DND-41 (cell line): Measurements from ENCODE around the gene IQGAP2.

Experiments used
- ATAC-seq: fragments of 200-7000 bp; cut with Tn5 transposase; 3 replicates; pipeline ENCODE4 v1.9.1; 2021; ENCODE audit warnings: low read depth; ENCODE audit not compliant: insufficient read depth
- DNase-seq: peaks from one replicate; pipeline ENCODE4 v3.0.0-alpha.2; 2020
- H2AFZ ChIP-seq: 2 replicates; pipeline ENCODE4 v1.6.0; 2012; ENCODE audit warnings: low read depth, low read length
- H3K27ac ChIP-seq: 2 replicates; pipeline ENCODE4 v1.5.1; 2012; ENCODE audit warnings: low read length, inconsistent platforms
- H3K27me3 ChIP-seq: fragments of 200-600 bp; sonication (generic); 2 replicates; pipeline ENCODE4 v1.6.0; 2012; ENCODE audit warnings: low read length, mild to moderate bottlenecking, inconsistent platforms; ENCODE audit not compliant: insufficient read depth, poor library complexity
- H3K36me3 ChIP-seq: 2 replicates; pipeline ENCODE4 v1.5.1; 2012; ENCODE audit warnings: low read length, inconsistent platforms; ENCODE audit not compliant: insufficient read depth
- H3K4me1 ChIP-seq: 2 replicates; pipeline ENCODE4 v1.5.1; 2012; ENCODE audit warnings: mild to moderate bottlenecking, low read length; ENCODE audit not compliant: insufficient read depth
- H3K4me2 ChIP-seq: 2 replicates; pipeline ENCODE4 v1.6.0; 2012; ENCODE audit warnings: mild to moderate bottlenecking, moderate library complexity, low read length, inconsistent platforms; ENCODE audit not compliant: insufficient read depth
- H3K4me3 ChIP-seq, 2 experiments: fragments of 200-600 bp in 1 of 2; shearing (Covaris generic) in 1 of 2; 2 replicates each; pipeline ENCODE4 v1.5.1; 2012 to 2016; ENCODE audit warnings: inconsistent platforms in 2 of 2, low read length in 2 of 2, mild to moderate bottlenecking in 2 of 2, low read depth in 1 of 2, moderate library complexity in 1 of 2
- H3K79me2 ChIP-seq: 2 replicates; pipeline ENCODE4 v1.6.0; 2012; ENCODE audit warnings: low read length, inconsistent platforms; ENCODE audit not compliant: insufficient read depth
- H3K9ac ChIP-seq: 2 replicates; pipeline ENCODE4 v1.6.0; 2012; ENCODE audit warnings: low read depth, mild to moderate bottlenecking, inconsistent platforms, low read length, moderate library complexity
- H3K9me3 ChIP-seq: 2 replicates; pipeline ENCODE4 v1.5.1; 2012; ENCODE audit warnings: low read length, moderate library complexity, mild to moderate bottlenecking, inconsistent platforms; ENCODE audit not compliant: insufficient read depth, severe bottlenecking
- H4K20me1 ChIP-seq: 2 replicates; pipeline ENCODE4 v1.6.0; 2012; ENCODE audit warnings: low read length; ENCODE audit not compliant: insufficient read depth
- EZH2 ChIP-seq: IDR thresholded peaks from 3 replicates; pipeline ENCODE4 v1.6.1; 2012; ENCODE audit warnings: borderline replicate concordance, low read depth, mild to moderate bottlenecking, moderate library complexity, low read length, inconsistent platforms; ENCODE audit not compliant: severe bottlenecking
- TF ChIP-seq, protein P1 (sequence below): IDR thresholded peaks from 2 replicates; pipeline ENCODE4 v1.5.1; 2012; ENCODE audit warnings: borderline replicate concordance, low read length, moderate library complexity, mild to moderate bottlenecking; ENCODE audit not compliant: poor library complexity, severe bottlenecking; ENCODE audit errors: extremely low read depth

The IQGAP2 gene

DNA sequence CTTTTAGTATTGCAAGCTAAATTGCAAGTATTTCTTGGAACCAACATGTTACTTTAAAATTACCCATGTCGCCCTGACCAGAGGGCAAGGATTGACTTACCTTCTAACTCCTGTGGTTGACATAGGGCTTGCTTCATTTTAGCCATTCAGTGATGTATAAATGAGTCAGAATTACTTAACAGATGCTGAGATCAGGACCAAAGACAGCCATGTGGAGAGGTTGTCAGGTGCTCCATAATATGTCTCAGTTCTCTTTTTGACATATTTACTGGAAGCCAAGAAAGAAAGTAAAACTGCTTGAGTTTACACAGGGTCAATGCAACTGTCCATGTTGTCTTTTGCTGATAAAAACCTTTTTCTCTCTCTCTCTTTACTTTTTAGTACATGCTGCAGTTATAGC, 186.9 kb downstream of the IQGAP2 start:
- no peak for DNase-seq
- TF ChIP-seq EZH2, result no peak
- TF ChIP-seq, protein P1, sequence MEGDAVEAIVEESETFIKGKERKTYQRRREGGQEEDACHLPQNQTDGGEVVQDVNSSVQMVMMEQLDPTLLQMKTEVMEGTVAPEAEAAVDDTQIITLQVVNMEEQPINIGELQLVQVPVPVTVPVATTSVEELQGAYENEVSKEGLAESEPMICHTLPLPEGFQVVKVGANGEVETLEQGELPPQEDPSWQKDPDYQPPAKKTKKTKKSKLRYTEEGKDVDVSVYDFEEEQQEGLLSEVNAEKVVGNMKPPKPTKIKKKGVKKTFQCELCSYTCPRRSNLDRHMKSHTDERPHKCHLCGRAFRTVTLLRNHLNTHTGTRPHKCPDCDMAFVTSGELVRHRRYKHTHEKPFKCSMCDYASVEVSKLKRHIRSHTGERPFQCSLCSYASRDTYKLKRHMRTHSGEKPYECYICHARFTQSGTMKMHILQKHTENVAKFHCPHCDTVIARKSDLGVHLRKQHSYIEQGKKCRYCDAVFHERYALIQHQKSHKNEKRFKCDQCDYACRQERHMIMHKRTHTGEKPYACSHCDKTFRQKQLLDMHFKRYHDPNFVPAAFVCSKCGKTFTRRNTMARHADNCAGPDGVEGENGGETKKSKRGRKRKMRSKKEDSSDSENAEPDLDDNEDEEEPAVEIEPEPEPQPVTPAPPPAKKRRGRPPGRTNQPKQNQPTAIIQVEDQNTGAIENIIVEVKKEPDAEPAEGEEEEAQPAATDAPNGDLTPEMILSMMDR, result no peak
- H3K79me2 ChIP-seq, result no peaks in the 10 kb centered on the region
- no peak overlapping the region for H3K9ac ChIP-seq
- no peaks in the 10 kb centered on the region for H4K20me1 ChIP-seq
- no peaks in the 10 kb centered on the region for H3K4me1 ChIP-seq
- H3K36me3 ChIP-seq, result no peaks in the 10 kb centered on the region
- no peak for ATAC-seq
- H3K4me3 ChIP-seq, result no peak overlapping the region
- no peaks in the 10 kb centered on the region for H3K27me3 ChIP-seq
- no peak overlapping the region for H3K27ac ChIP-seq
- H2AFZ ChIP-seq, result no peak overlapping the region
- H3K4me2 ChIP-seq, result no peak overlapping the region
- no peaks in the 10 kb centered on the region for H3K9me3 ChIP-seq

DNA sequence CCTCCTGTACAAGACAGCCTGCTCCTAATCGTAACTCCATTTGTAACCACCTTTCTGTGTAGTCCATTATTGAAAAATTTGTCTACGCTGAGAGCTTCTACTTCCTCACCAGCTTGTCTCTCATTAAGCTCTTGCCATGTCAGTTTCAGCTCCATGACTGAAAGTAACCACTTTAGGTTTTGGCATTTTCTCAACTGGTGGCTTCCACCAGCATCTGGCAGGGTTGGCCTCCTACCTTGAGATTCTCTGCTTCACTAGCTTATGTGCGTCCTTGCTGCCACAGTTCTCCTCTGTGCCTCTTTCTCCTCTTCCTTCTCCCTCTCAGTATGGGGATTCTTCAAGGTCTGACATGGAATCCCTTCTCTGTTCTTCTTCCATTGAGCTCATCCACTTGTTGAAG, 188.3 kb downstream of the IQGAP2 start:
- Histone ChIP-seq H4K20me1 (no peaks in the 10 kb centered on the region), H3K9me3 (no peaks in the 10 kb centered on the region), H2AFZ (no peak overlapping the region), H3K27me3 (no peaks in the 10 kb centered on the region), H3K79me2 (no peaks in the 10 kb centered on the region), H3K4me1 (no peaks in the 10 kb centered on the region), H3K4me2 (no peak overlapping the region), H3K4me3 (no peak overlapping the region), H3K27ac (no peak overlapping the region), H3K9ac (no peak overlapping the region), H3K36me3 (no peaks in the 10 kb centered on the region)
- TF ChIP-seq EZH2, result no peak
- TF ChIP-seq, protein P1, result no peak
- no peak for DNase-seq
- ATAC-seq, result no peak

DNA sequence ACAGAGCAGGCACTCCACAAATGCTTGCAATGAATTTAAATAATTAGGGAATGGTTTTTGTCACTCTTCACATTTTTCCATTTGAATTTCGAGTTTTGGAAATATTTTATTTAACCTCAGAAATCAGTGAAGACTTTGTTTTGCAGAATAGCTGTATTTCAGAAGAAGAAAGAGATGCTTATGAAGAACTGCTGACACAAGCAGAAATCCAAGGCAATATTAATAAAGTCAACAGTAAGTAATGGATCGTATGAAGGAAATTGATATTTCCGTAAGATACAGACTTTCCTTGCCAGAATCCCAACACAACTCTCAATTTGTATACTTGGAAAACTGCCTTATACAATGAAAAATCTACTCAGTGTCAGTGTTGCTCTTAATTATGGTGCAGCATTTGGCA, 189.6 kb downstream of the IQGAP2 start:
- Histone ChIP-seq H3K9ac (no peak overlapping the region), H3K36me3 (no peaks in the 10 kb centered on the region), H3K79me2 (no peaks in the 10 kb centered on the region), H3K27me3 (no peaks in the 10 kb centered on the region), H3K27ac (no peak overlapping the region), H3K4me3 (no peak overlapping the region), H4K20me1 (no peaks in the 10 kb centered on the region), H2AFZ (no peak overlapping the region), H3K9me3 (no peaks in the 10 kb centered on the region), H3K4me1 (no peaks in the 10 kb centered on the region), H3K4me2 (no peak overlapping the region)
- ATAC-seq (no peak), DNase-seq (no peak)
- TF ChIP-seq, protein P1, result no peak
- TF ChIP-seq EZH2, result no peak

DNA sequence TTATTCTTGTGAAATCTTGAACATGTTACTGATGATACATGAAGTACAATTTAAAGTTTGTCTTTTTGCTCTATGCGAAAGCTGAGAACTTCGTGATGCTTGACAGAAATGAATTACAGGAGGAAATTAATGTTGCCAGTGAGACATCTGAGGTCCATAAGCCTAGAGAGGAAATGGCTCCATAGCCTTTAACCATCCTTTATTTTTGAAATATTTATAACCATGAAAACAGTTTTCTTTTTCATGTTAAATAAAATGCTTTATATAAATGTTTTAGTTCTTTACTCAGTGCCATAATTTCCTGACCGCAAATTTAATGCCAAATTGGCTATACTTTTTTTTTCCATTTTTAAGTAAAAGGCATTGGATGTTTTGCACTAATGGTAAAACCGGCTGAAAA, 191.0 kb downstream of the IQGAP2 start:
- H3K4me3 ChIP-seq, result no peak overlapping the region
- no peaks in the 10 kb centered on the region for H3K9me3 ChIP-seq
- H3K27ac ChIP-seq, result no peak overlapping the region
- no peaks in the 10 kb centered on the region for H3K36me3 ChIP-seq
- H3K27me3 ChIP-seq, result no peaks in the 10 kb centered on the region
- DNase-seq (no peak), ATAC-seq (no peak)
- no peaks in the 10 kb centered on the region for H4K20me1 ChIP-seq
- no peak for TF ChIP-seq EZH2
- TF ChIP-seq, protein P1, result no peak
- no peaks in the 10 kb centered on the region for H3K79me2 ChIP-seq
- H3K9ac ChIP-seq, result no peak overlapping the region
- no peaks in the 10 kb centered on the region for H3K4me1 ChIP-seq
- no peak overlapping the region for H2AFZ ChIP-seq
- no peak overlapping the region for H3K4me2 ChIP-seq
